H9 (cell line): Measurements from ENCODE around the gene PAPOLG. TPM values are rescaled to one million over a fixed set of nuclear protein-coding genes. Genes with fewer than 3 reads are reported as not detected.

Experiments used
- DNase-seq: peaks from one replicate; pipeline ENCODE4 v3.0.0-alpha.2; 2017
- H2AFZ ChIP-seq: one replicate; pipeline ENCODE4 v1.6.1; 2013; ENCODE audit warnings: mild to moderate bottlenecking, low read length, control low read depth, moderate library complexity
- H2AK5ac ChIP-seq: 2 replicates; pipeline ENCODE4 v1.6.1; 2013; ENCODE audit warnings: low read length, control low read depth, mixed read lengths; ENCODE audit not compliant: insufficient read length
- H2BK120ac ChIP-seq: one replicate; pipeline ENCODE4 v1.6.1; 2013; ENCODE audit warnings: low read depth, mild to moderate bottlenecking, low read length, control low read depth, inconsistent platforms; ENCODE audit not compliant: poor library complexity, severe bottlenecking
- H2BK12ac ChIP-seq: 2 replicates; pipeline ENCODE4 v1.6.1; 2013; ENCODE audit warnings: low read length, control low read depth, mixed read lengths, low read depth; ENCODE audit not compliant: insufficient read length
- H2BK15ac ChIP-seq: 2 replicates; pipeline ENCODE4 v1.6.1; 2013; ENCODE audit warnings: low read depth, low read length, control low read depth
- H2BK20ac ChIP-seq: one replicate; pipeline ENCODE4 v1.6.1; 2013; ENCODE audit warnings: low read depth, mild to moderate bottlenecking, low read length, control low read depth, inconsistent platforms; ENCODE audit not compliant: poor library complexity, severe bottlenecking
- H2BK5ac ChIP-seq: 2 replicates; pipeline ENCODE4 v1.6.1; 2013; ENCODE audit warnings: low read length, control low read depth, mixed read lengths; ENCODE audit not compliant: insufficient read length
- H3K14ac ChIP-seq: 2 replicates; pipeline ENCODE4 v1.6.1; 2013; ENCODE audit warnings: low read length, control low read depth; ENCODE audit not compliant: insufficient read depth
- H3K18ac ChIP-seq: 2 replicates; pipeline ENCODE4 v1.6.1; 2013; ENCODE audit warnings: low read depth, mild to moderate bottlenecking, mixed read lengths, low read length, control low read depth; ENCODE audit not compliant: insufficient read length
- H3K23ac ChIP-seq: 2 replicates; pipeline ENCODE4 v1.6.1; 2013; ENCODE audit warnings: low read length, control low read depth, mixed read lengths, low read depth; ENCODE audit not compliant: insufficient read length
- H3K23me2 ChIP-seq: 2 replicates; pipeline ENCODE4 v1.6.1; 2013; ENCODE audit warnings: low read depth, mild to moderate bottlenecking, mixed read lengths, low read length, control low read depth; ENCODE audit not compliant: insufficient read length, poor library complexity, severe bottlenecking
- H3K27ac ChIP-seq: 2 replicates; pipeline ENCODE4 v1.5.1; 2013; ENCODE audit warnings: low read length, control low read depth, mixed read lengths, low read depth; ENCODE audit not compliant: insufficient read length
- H3K27me3 ChIP-seq: 2 replicates; pipeline ENCODE4 v1.6.1; 2013; ENCODE audit warnings: low read length, control low read depth, inconsistent platforms; ENCODE audit not compliant: insufficient read depth
- H3K4ac ChIP-seq: 2 replicates; pipeline ENCODE4 v1.6.1; 2013; ENCODE audit warnings: low read depth, mild to moderate bottlenecking, control low read depth, inconsistent platforms, low read length, moderate library complexity
- H3K4me1 ChIP-seq: 2 replicates; pipeline ENCODE4 v1.6.1; 2013; ENCODE audit warnings: low read length, control low read depth, inconsistent platforms; ENCODE audit not compliant: insufficient read depth
- H3K4me2 ChIP-seq: 2 replicates; pipeline ENCODE4 v1.6.1; 2013; ENCODE audit warnings: low read length, control low read depth, mixed read lengths; ENCODE audit not compliant: insufficient read length, insufficient read depth
- H3K56ac ChIP-seq: 2 replicates; pipeline ENCODE4 v1.6.1; 2013; ENCODE audit warnings: low read depth, mild to moderate bottlenecking, mixed read lengths, low read length, control low read depth; ENCODE audit not compliant: insufficient read length
- H3K79me1 ChIP-seq: 2 replicates; pipeline ENCODE4 v1.6.1; 2013; ENCODE audit warnings: low read depth, mild to moderate bottlenecking, moderate library complexity, low read length, control low read depth, inconsistent platforms; ENCODE audit not compliant: insufficient read depth, poor library complexity, severe bottlenecking
- H3K79me2 ChIP-seq: 2 replicates; pipeline ENCODE4 v1.6.1; 2013; ENCODE audit warnings: low read length, control low read depth, inconsistent platforms; ENCODE audit not compliant: insufficient read depth
- H3K9ac ChIP-seq: 2 replicates; pipeline ENCODE4 v1.6.1; 2013; ENCODE audit warnings: low read length, control low read depth, mixed read lengths; ENCODE audit not compliant: insufficient read length; ENCODE audit errors: extremely low read depth
- H3K9me3 ChIP-seq: one replicate; pipeline ENCODE4 v1.6.1; 2013; ENCODE audit warnings: low read depth, low read length, inconsistent platforms; ENCODE audit not compliant: control insufficient read depth
- H3T11ph ChIP-seq: one replicate; pipeline ENCODE4 v1.6.1; 2013; ENCODE audit warnings: mild to moderate bottlenecking, low read length, control low read depth, inconsistent platforms
- H4K20me1 ChIP-seq: one replicate; pipeline ENCODE4 v1.6.1; 2013; ENCODE audit not compliant: control insufficient read depth, insufficient read length, insufficient read depth
- H4K5ac ChIP-seq: 2 replicates; pipeline ENCODE4 v1.6.1; 2013; ENCODE audit warnings: low read depth, mild to moderate bottlenecking, mixed read lengths, low read length, control low read depth; ENCODE audit not compliant: insufficient read length
- H4K8ac ChIP-seq: replicated peaks from 2 replicates; pipeline ENCODE4 v1.6.1; 2013; ENCODE audit warnings: low read length, control low read depth, mixed read lengths, low read depth; ENCODE audit not compliant: insufficient read length
- H4K91ac ChIP-seq: 2 replicates; pipeline ENCODE4 v1.6.1; 2013; ENCODE audit warnings: low read depth, mild to moderate bottlenecking, moderate library complexity, mixed read lengths, low read length, control low read depth; ENCODE audit not compliant: insufficient read length
- H3K27ac Mint-ChIP-seq, 3 experiments: 2 replicates in 2 of 3; 3 replicates in 1 of 3; pipeline ENCODE4 v1.8.0; 2020 to 2021; ENCODE audit warnings: mixed read lengths in 3 of 3, mild to moderate bottlenecking in 1 of 3, moderate library complexity in 1 of 3
- H3K27me3 Mint-ChIP-seq: 2 replicates; pipeline ENCODE4 v1.8.0; 2021; ENCODE audit warnings: low read depth, mild to moderate bottlenecking, moderate library complexity, mixed read lengths
- H3K36me3 Mint-ChIP-seq, 3 experiments: 2 replicates in 2 of 3; 3 replicates in 1 of 3; pipeline ENCODE4 v1.8.0; 2020 to 2021; ENCODE audit warnings: low read depth in 3 of 3, mixed read lengths in 3 of 3; ENCODE audit not compliant: insufficient read depth in 1 of 3
- H3K4me1 Mint-ChIP-seq, 2 experiments: 2 replicates each; pipeline ENCODE4 v1.8.0; 2020; ENCODE audit warnings: mixed read lengths in 2 of 2
- H3K4me3 Mint-ChIP-seq, 2 experiments: 2 replicates in 1 of 2; 3 replicates in 1 of 2; pipeline ENCODE4 v1.8.0; 2020 to 2021; ENCODE audit warnings: mild to moderate bottlenecking in 2 of 2, mixed read lengths in 2 of 2, moderate library complexity in 1 of 2
- H3K9me3 Mint-ChIP-seq, 2 experiments: 2 replicates in 1 of 2; 3 replicates in 1 of 2; pipeline ENCODE4 v1.8.0; 2020; ENCODE audit warnings: mild to moderate bottlenecking in 2 of 2, mixed read lengths in 2 of 2, moderate library complexity in 1 of 2
- CTCF ChIP-seq: fragments of 200-600 bp; sonication (generic); conservative IDR thresholded peaks from 3 replicates; pipeline ENCODE4 v1.8.0; 2021; ENCODE audit warnings: antibody characterized with exemption, mild to moderate bottlenecking
- WGBS: extraction: QIAGEN DNeasy Blood & Tissue Kit; methylation state at CpG from one replicate; pipeline ENCODE4 v1.1.7; 2013; ENCODE audit warnings: missing lambda C conversion rate, low lambda C conversion rate, mixed read lengths; ENCODE audit not compliant: insufficient read length; ENCODE audit errors: extremely low coverage; 5-methylcytosine and 5-hydroxymethylcytosine counted together
- total RNA-seq: library from RNA; stranded (reverse); gene quantifications from 2 replicates; pipeline ENCODE4 v1.2.1, GENCODE V29; 2021

Gene PAPOLG
- total RNA-seq, 1 experiment from 2014 or later, result 19.2 TPM

GRCh38 chr2:60735496-60736250, 20.4 kb upstream of the PAPOLG start:
- Histone ChIP-seq H2BK5ac (no peak overlapping the region), H3K4ac (no peak overlapping the region), H2BK15ac (no peak overlapping the region), H3K56ac (no peak overlapping the region), H4K91ac (no peak overlapping the region), H4K8ac (no peak overlapping the region), H2BK120ac (no peak overlapping the region), H2BK12ac (no peak overlapping the region), H3K9ac (no peak overlapping the region), H3K4me1 (no peaks in the 10 kb centered on the region), H3T11ph (no peak overlapping the region), H3K9me3 (no peaks in the 10 kb centered on the region), H3K14ac (no peak overlapping the region; the same call in 1 of the 2 replicates), H3K23ac (no peak overlapping the region), H3K79me1 (no peaks in the 10 kb centered on the region), H4K5ac (no peak overlapping the region), H3K27ac (no peak overlapping the region), H3K23me2 (peaks cover 4% of the 10 kb centered on the region), H3K79me2 (no peaks in the 10 kb centered on the region), H3K4me2 (peak overlapping the region; percentile 81), H2BK20ac (no peak overlapping the region), H4K20me1 (no peaks in the 10 kb centered on the region), H2AK5ac (no peak overlapping the region), H3K18ac (peak overlapping the region; percentile 24), H2AFZ (peak overlapping the region; percentile 71), H3K27me3 (peaks cover 10% of the 10 kb centered on the region; the same call in 1 of the 2 replicates)
- Mint-ChIP-seq H3K9me3 (peaks cover 0 to 6% of the 10 kb centered on the region in 2 experiments; a peak in 2 of 5 replicates), H3K36me3 (no peaks in the 10 kb centered on the region; a peak in 1 of 7 replicates), H3K27me3 (peaks cover 66% of the 10 kb centered on the region), H3K4me1 (peaks cover 5 to 12% of the 10 kb centered on the region in 2 experiments), H3K4me3 (peak overlapping the region; percentile 85 to 90), H3K27ac (0 out of 7 replicates have a peak overlapping the region, but pooled peaks of 1 of the 3 experiments have one; percentile 8)
- peak; percentile 69 for DNase-seq
- no CpG with 5 or more reads among the region's 46 CpGs for WGBS
- TF ChIP-seq CTCF, result no peak
